Stimulated activated naive CD8-positive, alpha-beta T cell treated with anti-CD3 and anti-CD28 coated beads, Interleukin-15, Interleukin-2, amounts not matched to agents 100 ng/mL and 50 ng/mL, for 24 hours (primary cell): ENCODE results near the gene EEFSEC.

ENCODE experiments used
- H3K27ac Mint-ChIP-seq: one replicate; pipeline ENCODE4 v1.8.0; 2021; ENCODE audit warnings: mild to moderate bottlenecking, mixed read lengths
- H3K27me3 Mint-ChIP-seq: one replicate; pipeline ENCODE4 v1.8.0; 2021; ENCODE audit warnings: mixed read lengths
- H3K36me3 Mint-ChIP-seq: one replicate; pipeline ENCODE4 v1.8.0; 2021; ENCODE audit warnings: low read depth, mixed read lengths
- H3K4me1 Mint-ChIP-seq: one replicate; pipeline ENCODE4 v1.8.0; 2021; ENCODE audit warnings: low read depth, mixed read lengths
- H3K4me3 Mint-ChIP-seq: one replicate; pipeline ENCODE4 v1.8.0; 2021; ENCODE audit warnings: mild to moderate bottlenecking, mixed read lengths
- H3K9me3 Mint-ChIP-seq: one replicate; pipeline ENCODE4 v1.8.0; 2021; ENCODE audit warnings: mixed read lengths

EEFSEC gene

GRCh38 chr3:128423525-128424147 is 270.4 kb downstream of the EEFSEC start:
- H3K9me3 Mint-ChIP-seq: no peaks in the 10 kb centered on the region
- no peaks in the 10 kb centered on the region for H3K4me1 Mint-ChIP-seq
- peaks cover 7% of the 10 kb centered on the region for H3K27me3 Mint-ChIP-seq
- H3K27ac Mint-ChIP-seq: no peak overlapping the region
- H3K36me3 Mint-ChIP-seq: no peaks in the 10 kb centered on the region
- H3K4me3 Mint-ChIP-seq: no peak overlapping the region

GRCh38 chr3:128424508-128425069 is 271.3 kb downstream of the EEFSEC start:
- Mint-ChIP-seq H3K27ac (no peak overlapping the region), H3K9me3 (no peaks in the 10 kb centered on the region), H3K36me3 (no peaks in the 10 kb centered on the region), H3K4me1 (no peaks in the 10 kb centered on the region), H3K4me3 (no peak overlapping the region), H3K27me3 (peaks cover 7% of the 10 kb centered on the region)

GRCh38 chr3:128425142-128425845 is 272.0 kb downstream of the EEFSEC start:
- H3K36me3 Mint-ChIP-seq: no peaks in the 10 kb centered on the region
- H3K27ac Mint-ChIP-seq: no peak overlapping the region
- H3K9me3 Mint-ChIP-seq: no peaks in the 10 kb centered on the region
- H3K27me3 Mint-ChIP-seq: peaks cover 11% of the 10 kb centered on the region
- no peak overlapping the region for H3K4me3 Mint-ChIP-seq
- H3K4me1 Mint-ChIP-seq: no peaks in the 10 kb centered on the region

GRCh38 chr3:128425846-128426127 is 272.5 kb downstream of the EEFSEC start:
- Mint-ChIP-seq H3K36me3 (no peaks in the 10 kb centered on the region), H3K4me1 (no peaks in the 10 kb centered on the region), H3K9me3 (no peaks in the 10 kb centered on the region), H3K4me3 (no peak overlapping the region), H3K27ac (no peak overlapping the region), H3K27me3 (peaks cover 15% of the 10 kb centered on the region)

GRCh38 chr3:128426128-128426921 is 273.0 kb downstream of the EEFSEC start:
- no peaks in the 10 kb centered on the region for H3K9me3 Mint-ChIP-seq
- H3K27ac Mint-ChIP-seq: no peak overlapping the region
- no peak overlapping the region for H3K4me3 Mint-ChIP-seq
- H3K4me1 Mint-ChIP-seq: no peaks in the 10 kb centered on the region
- H3K27me3 Mint-ChIP-seq: peaks cover 18% of the 10 kb centered on the region
- no peaks in the 10 kb centered on the region for H3K36me3 Mint-ChIP-seq

- Mint-ChIP-seq H3K9me3 (no peaks in the 10 kb centered on the region), H3K27me3 (peaks cover 28% of the 10 kb centered on the region), H3K4me1 (peaks cover 8% of the 10 kb centered on the region), H3K27ac (no peak overlapping the region), H3K36me3 (no peaks in the 10 kb centered on the region), H3K4me3 (no peak overlapping the region)
Measured at GRCh38 chr3:128427175-128427857, 274.0 kb downstream of the EEFSEC start.

GRCh38 chr3:128427872-128428822 is 274.9 kb downstream of the EEFSEC start:
- Mint-ChIP-seq H3K4me1 (peaks cover 10% of the 10 kb centered on the region), H3K27me3 (peaks cover 31% of the 10 kb centered on the region), H3K9me3 (no peaks in the 10 kb centered on the region), H3K4me3 (no peak overlapping the region), H3K27ac (no peak overlapping the region), H3K36me3 (no peaks in the 10 kb centered on the region)

GRCh38 chr3:128429275-128429674 is 276.0 kb downstream of the EEFSEC start:
- Mint-ChIP-seq H3K4me3 (no peak overlapping the region), H3K27me3 (peaks cover 41% of the 10 kb centered on the region), H3K36me3 (no peaks in the 10 kb centered on the region), H3K4me1 (peaks cover 10% of the 10 kb centered on the region), H3K9me3 (no peaks in the 10 kb centered on the region), H3K27ac (no peak overlapping the region)

- Mint-ChIP-seq H3K4me1 (peaks cover 10% of the 10 kb centered on the region), H3K27me3 (peaks cover 41% of the 10 kb centered on the region), H3K27ac (no peak overlapping the region), H3K4me3 (no peak overlapping the region), H3K36me3 (no peaks in the 10 kb centered on the region), H3K9me3 (no peaks in the 10 kb centered on the region)
Measured at GRCh38 chr3:128429751-128430150, 276.5 kb downstream of the EEFSEC start.

- H3K4me1 Mint-ChIP-seq: peaks cover 10% of the 10 kb centered on the region
- no peak overlapping the region for H3K27ac Mint-ChIP-seq
- H3K27me3 Mint-ChIP-seq: peaks cover 41% of the 10 kb centered on the region
- H3K36me3 Mint-ChIP-seq: no peaks in the 10 kb centered on the region
- H3K9me3 Mint-ChIP-seq: no peaks in the 10 kb centered on the region
- no peak overlapping the region for H3K4me3 Mint-ChIP-seq
Measured at GRCh38 chr3:128430301-128430700, 277.0 kb downstream of the EEFSEC start.

- H3K36me3 Mint-ChIP-seq: no peaks in the 10 kb centered on the region
- peaks cover 41% of the 10 kb centered on the region for H3K27me3 Mint-ChIP-seq
- no peak overlapping the region for H3K4me3 Mint-ChIP-seq
- no peaks in the 10 kb centered on the region for H3K9me3 Mint-ChIP-seq
- H3K27ac Mint-ChIP-seq: no peak overlapping the region
- peaks cover 10% of the 10 kb centered on the region for H3K4me1 Mint-ChIP-seq
Measured at GRCh38 chr3:128430731-128431130, 277.4 kb downstream of the EEFSEC start.

- H3K27ac Mint-ChIP-seq: no peak overlapping the region
- peaks cover 41% of the 10 kb centered on the region for H3K27me3 Mint-ChIP-seq
- H3K9me3 Mint-ChIP-seq: no peaks in the 10 kb centered on the region
- H3K36me3 Mint-ChIP-seq: no peaks in the 10 kb centered on the region
- H3K4me3 Mint-ChIP-seq: peak overlapping the region; percentile 4
- H3K4me1 Mint-ChIP-seq: peaks cover 10% of the 10 kb centered on the region
Measured at GRCh38 chr3:128431803-128432300, 278.6 kb downstream of the EEFSEC start.

GRCh38 chr3:128432301-128432970 is 279.2 kb downstream of the EEFSEC start:
- H3K9me3 Mint-ChIP-seq: no peaks in the 10 kb centered on the region
- peaks cover 10% of the 10 kb centered on the region for H3K4me1 Mint-ChIP-seq
- H3K27ac Mint-ChIP-seq: no peak overlapping the region
- peaks cover 38% of the 10 kb centered on the region for H3K27me3 Mint-ChIP-seq
- H3K4me3 Mint-ChIP-seq: no peak overlapping the region
- no peaks in the 10 kb centered on the region for H3K36me3 Mint-ChIP-seq
